Mononuclear cell (primary cell): ENCODE measurements around the gene TECTA. TPM values are rescaled to one million over a fixed set of nuclear protein-coding genes. Genes with fewer than 3 reads are reported as not detected.
"Not testable (repeated sequence)": the region's sequence is repeated elsewhere in the genome, so short reads cannot be mapped to it uniquely, and the experiment has no call there.

Source experiments
- H3K27me3 ChIP-seq: 2 replicates; pipeline ENCODE4 v1.6.0; 2011; ENCODE audit warnings: low read length, control low read depth; ENCODE audit not compliant: insufficient read depth
- H3K4me1 ChIP-seq: 2 replicates; pipeline ENCODE4 v1.5.1; 2011; ENCODE audit warnings: mild to moderate bottlenecking, low read length, control low read depth; ENCODE audit not compliant: insufficient read depth
- H3K4me3 ChIP-seq: 2 replicates; pipeline ENCODE4 v1.5.1; 2011; ENCODE audit warnings: mild to moderate bottlenecking, low read length, moderate library complexity
- H3K9me3 ChIP-seq: 2 replicates; pipeline ENCODE4 v1.5.1; 2011; ENCODE audit warnings: low read depth, mild to moderate bottlenecking, control low read depth, low read length
- total RNA-seq: library from RNA; depleted of rRNA; stranded (reverse); fragments of >200 nt; gene quantifications from one replicate; pipeline ENCODE4 v1.2.3, GENCODE V29; 2012

Gene TECTA
- total RNA-seq, 1 donor: 0.10 TPM

DNA sequence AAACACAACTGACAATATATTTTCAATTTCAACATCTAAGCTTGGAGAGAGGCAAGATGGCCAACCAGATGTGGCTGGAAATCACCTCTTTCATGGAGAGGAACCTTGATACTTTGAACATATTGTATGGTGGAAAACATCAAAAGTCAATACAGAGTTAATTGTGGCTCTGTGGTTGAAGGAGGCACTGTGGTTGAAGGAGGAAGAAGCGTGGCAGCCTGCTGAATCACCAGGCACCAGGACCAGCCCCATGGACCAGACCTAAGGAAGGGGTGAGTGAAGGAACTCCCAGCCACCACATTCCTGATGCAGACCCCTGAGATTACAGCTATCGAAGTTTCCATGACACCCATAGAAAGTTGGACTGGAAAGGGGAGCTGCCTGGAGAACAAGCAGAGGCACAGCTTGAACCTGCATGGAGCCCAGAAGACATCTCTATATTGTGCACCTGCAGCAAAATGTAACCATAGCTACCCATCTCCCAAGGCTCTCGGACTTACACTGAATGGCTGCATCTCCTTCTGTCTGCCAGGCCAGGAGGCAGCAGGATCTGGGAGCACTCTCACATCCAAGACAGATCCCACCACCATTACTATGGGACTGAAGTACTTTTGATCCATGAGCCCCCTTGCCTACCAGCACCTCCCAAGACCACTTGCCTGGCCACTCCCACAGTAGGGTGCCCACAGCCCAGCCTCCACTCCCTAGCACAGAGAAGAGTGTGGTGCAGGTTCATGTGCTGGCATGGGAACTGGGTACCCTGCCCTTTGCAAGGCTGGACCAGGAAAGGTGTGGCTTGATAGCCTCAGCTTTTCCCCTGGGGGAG lies 111.7 kb downstream of the TECTA start:
- H3K4me3 ChIP-seq: no peak overlapping the region
- H3K4me1 ChIP-seq: no peaks in the 10 kb centered on the region
- H3K27me3 ChIP-seq: peaks cover 10% of the 10 kb centered on the region
- no peaks in the 10 kb centered on the region for H3K9me3 ChIP-seq

DNA sequence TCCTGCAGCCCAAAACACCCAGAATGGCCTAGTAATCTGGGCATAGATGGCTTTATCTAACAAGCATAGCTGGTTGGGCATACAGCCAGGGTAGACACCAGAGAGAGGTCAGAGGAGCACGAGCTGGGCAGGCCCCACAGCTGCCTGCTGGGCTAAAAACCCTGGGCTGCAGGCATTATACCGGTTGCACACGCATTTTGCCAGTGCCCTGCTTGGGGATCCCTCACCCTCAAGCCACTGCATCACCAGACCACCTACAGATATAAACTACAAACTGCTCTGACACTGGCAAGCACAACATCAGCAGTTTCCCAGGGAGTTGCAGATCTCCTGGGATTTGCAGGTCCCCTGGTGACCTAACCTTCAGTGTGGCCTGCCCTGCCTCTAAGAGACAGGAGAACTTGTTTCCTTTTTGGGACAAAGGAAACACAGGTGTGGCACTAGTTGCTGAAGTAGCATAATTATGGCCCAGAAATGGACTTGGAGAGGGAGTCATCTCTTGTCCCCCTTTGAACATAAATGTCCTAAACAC lies 112.4 kb downstream of the TECTA start:
- no peaks in the 10 kb centered on the region for H3K9me3 ChIP-seq
- peaks cover 10% of the 10 kb centered on the region for H3K27me3 ChIP-seq
- no peaks in the 10 kb centered on the region for H3K4me1 ChIP-seq
- H3K4me3 ChIP-seq: no peak overlapping the region

DNA sequence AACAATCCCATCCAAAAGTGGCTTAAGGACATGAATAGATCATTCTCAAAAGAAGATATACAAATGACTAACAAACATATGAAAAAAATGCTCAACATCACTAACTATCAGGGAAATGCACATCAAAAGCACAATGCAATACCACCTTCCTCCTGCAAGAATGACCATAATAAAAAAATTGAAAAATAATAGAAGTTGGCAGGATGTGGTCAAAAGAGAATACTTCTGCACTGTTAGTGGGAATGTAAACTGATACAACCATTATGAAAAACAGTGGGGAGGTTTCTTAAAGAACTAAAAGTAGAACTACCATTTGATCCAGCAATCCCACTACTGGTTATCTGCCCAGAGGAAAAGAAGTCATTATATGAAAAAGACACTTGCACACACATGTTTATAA lies 113.8 kb downstream of the TECTA start:
- Histone ChIP-seq H3K4me3 (no peak overlapping the region), H3K9me3 (no peaks in the 10 kb centered on the region), H3K27me3 (peaks cover 9% of the 10 kb centered on the region)

DNA sequence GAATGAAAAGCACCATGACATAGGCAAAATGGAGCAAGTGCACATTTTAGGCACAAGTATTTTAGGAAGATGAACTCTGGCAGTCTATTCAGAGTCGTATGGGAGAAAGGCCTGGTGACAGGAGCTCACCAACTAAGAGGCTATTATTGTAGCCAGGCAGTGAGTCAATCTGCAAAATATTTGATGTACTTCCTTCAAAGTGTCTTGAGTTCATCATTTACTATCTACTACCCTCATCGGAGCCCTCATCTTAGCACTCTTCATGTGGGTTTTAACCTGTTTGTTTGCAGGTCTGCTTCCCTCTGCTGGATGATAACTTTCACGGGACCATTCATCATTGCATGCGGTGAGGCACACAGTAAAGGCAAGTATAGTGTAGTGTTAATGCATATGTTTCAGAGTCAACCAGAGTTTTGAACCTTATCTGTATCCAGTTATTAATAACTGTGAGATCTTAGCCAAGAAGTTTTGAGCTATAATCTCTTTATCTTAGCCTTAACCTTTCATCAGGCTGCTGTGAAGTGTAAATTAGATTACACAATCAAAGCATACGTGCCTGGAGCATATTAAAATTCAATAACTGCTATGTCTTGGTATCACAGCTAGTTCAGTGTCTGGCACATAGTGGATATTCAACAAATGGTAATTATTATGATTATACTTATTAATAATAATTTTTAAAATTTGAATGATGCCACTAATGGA lies 120.6 kb downstream of the TECTA start:
- no peak overlapping the region for H3K4me3 ChIP-seq
- H3K4me1 ChIP-seq: no peaks in the 10 kb centered on the region
- H3K9me3 ChIP-seq: no peaks in the 10 kb centered on the region
- peaks cover 3% of the 10 kb centered on the region for H3K27me3 ChIP-seq

More for the DNA sequence above, 113.8 kb downstream of the TECTA start:
- H3K4me1 ChIP-seq: no peaks in the 10 kb centered on the region

DNA sequence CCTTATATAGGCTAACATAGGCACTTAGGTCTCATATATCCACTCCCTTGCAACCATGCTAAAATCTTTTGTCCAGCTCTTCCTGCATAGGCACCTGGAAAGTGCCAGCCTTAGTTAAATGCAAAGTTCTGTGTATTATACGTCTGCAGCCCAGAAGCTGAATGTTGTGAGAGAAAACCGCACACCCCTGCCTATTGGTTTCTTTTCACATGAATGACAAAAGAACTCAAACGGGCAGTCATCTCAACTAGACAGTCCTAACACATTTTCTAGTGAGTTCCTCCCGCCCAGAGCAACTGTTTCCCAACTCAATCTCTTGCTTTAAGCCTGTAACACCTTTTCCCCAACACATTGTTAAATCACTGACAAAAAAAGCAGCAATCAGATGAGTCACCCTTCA lies 122.1 kb downstream of the TECTA start:
- peaks cover 3% of the 10 kb centered on the region for H3K27me3 ChIP-seq
- H3K9me3 ChIP-seq: no peaks in the 10 kb centered on the region
- no peaks in the 10 kb centered on the region for H3K4me1 ChIP-seq
- no peak overlapping the region for H3K4me3 ChIP-seq

DNA sequence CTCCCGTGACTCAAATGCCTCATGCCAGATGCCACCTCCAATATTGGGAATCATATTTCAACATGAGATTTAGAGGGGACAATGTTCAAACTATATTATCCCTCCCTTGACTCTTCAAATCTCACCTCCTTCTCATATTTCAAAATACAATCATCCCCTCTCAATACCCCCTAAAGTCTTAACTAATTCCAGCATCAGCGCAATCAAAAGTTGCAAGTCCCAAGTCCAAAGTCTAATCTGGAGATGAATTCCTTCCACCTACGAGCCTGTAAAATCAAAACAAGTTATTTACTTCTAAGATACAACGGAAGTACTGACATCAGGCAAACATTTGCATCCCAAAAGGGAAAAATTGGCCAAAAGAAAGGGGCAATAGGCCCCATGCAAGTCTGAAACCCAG lies 124.3 kb downstream of the TECTA start:
- peaks cover 1% of the 10 kb centered on the region for H3K27me3 ChIP-seq
- no peaks in the 10 kb centered on the region for H3K9me3 ChIP-seq
- H3K4me1 ChIP-seq: no peaks in the 10 kb centered on the region
- H3K4me3 ChIP-seq: no peak overlapping the region

DNA sequence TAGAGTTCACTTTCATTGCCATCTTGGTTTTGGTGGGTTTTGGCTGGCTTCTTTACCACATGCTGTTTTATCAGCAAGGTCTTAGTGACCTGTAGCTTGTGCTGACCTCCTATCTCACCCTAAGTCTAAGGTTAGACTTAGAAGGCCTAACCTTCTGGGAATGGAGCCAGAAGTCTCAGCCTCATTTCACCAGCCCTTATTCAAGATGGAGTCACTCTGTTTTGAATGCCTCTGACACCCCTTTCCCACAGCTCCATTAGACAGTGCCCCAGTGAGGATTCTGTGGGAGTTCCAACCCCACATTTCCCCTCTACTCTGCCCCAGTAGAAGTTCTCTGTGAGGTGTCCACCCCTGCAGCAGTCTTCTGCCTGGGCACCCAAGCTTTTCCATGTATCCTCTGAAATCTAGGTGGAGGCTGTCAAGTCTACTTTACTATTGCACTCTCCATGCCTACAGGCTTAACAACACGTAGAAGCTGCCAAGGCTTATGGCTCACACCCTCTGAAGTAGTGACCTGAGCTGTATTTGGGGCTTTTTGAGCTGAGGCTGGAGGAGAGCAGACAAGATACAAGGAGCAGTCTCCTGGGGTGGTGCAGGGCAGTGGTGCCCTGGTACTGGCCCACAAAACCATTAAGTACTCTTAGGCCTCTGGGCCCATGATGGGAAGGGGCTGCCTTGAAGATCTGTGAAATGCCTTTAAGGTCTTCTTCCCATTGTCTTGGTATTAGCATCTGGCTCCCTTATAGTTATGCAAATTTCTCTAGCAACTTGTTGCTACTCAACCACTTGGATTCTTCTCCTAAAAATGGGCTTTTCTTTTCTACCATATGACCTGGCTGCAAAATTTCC lies 125.6 kb downstream of the TECTA start:
- Histone ChIP-seq H3K27me3 (peaks cover 8% of the 10 kb centered on the region), H3K9me3 (no peaks in the 10 kb centered on the region), H3K4me1 (no peaks in the 10 kb centered on the region), H3K4me3 (no peak overlapping the region)

DNA sequence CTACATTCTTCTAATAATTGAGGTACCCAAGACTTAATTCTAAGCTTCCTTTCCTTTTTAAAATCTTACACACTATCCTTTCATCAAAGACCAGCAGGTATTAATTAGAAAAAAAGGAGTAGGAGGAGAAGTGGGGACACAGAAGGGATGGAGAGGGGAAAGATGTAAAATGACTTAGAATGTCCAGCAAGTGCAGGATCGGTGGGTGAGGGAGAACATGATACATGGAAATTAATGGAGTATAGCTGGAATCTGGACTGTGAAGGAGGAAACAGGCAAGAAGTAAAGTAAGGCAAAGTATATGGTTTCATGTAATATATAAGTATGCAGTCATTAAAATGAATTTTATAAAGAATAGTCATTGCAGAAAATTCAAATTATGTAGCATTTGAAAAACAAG lies 127.8 kb downstream of the TECTA start:
- H3K9me3 ChIP-seq: no peaks in the 10 kb centered on the region
- H3K4me3 ChIP-seq: no peak overlapping the region
- H3K27me3 ChIP-seq: peaks cover 13% of the 10 kb centered on the region
- no peaks in the 10 kb centered on the region for H3K4me1 ChIP-seq

DNA sequence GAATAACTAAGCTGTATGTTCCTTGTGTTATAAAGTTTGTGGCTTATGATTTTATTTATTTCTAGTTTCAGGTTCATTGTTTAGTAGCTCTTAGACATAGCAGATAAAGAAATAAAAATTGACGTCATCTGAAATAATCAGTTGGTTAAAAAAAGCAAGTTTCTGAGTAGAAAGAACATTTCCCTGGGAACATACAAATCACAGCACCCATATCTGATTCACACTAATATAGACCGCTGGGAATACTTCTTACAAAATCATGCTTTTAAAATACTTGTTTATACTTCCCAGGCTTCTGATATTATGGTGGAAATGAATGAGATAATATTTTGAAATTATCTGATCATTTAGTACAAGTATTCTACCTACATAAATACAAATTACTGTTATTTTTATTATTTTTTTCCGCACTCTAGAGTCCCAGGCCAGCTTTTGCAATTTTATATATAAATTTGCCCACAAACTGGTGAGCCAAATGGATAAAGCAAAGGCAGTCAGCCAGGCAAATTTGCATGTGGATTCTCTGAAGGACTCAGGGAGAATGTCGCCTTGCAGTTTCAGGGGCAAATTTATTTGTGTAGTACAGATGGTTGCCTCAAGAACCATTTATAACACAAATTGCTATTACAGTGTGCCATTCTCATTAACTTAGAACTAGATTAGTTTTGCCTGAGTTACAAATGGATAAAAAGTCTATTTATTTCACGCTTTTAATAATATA lies 128.6 kb downstream of the TECTA start:
- peaks cover 15% of the 10 kb centered on the region for H3K27me3 ChIP-seq
- no peak overlapping the region for H3K4me3 ChIP-seq
- no peaks in the 10 kb centered on the region for H3K9me3 ChIP-seq
- H3K4me1 ChIP-seq: no peaks in the 10 kb centered on the region

DNA sequence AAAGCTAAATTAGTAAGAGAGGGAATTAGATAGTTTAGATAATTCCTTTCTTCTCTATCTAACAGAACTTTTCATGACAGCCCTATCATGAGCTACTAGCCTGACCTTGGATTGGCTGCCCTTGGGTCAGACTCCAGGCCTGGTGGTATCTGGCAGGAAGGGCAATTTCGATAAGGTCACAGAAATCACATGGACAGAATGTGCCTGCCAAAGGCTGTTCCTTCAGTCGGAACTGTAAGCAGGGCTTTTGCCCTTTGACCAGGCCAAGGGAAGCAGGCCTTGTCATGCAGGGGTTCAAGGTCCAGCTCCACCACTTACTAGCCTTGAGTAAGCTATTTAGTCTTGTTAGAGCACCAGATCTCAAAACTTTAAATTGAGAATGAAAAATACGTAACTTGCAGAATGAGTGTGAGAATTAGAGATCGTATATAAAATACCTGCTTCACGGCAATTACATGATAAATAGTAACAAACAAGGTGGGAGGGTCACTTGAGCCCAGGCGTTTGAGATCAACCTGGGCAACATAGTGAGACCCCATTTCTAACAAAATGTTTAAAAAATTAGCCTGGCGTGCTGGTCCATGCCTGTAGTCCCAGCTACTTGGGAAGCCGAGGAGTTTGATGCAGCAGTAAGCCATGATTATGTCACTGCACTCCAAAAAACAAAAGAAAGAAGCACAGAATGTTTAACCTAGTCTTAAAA lies 130.7 kb downstream of the TECTA start:
- Histone ChIP-seq H3K4me1 (no peaks in the 10 kb centered on the region), H3K4me3 (no peak overlapping the region), H3K9me3 (no peaks in the 10 kb centered on the region), H3K27me3 (peaks cover 19% of the 10 kb centered on the region)

DNA sequence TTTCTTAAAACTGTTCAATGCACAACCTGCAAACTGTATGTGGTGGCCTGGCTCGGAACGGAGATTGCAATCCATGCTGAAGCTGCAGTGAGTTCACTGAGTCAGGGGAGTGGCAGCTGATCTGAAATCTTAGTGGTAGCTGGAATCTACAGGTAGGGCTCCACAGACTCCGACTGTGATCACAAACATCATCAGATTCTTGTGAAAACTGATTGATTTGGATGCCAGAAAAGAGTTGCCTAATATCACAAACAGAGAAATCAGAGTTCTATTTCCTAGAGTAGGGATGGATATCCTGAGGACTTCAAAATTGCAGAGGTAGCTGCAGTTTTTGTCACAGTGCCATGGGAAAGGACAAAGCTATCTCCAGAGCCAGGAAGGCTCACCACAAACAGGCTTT lies 134.0 kb downstream of the TECTA start:
- Histone ChIP-seq H3K9me3 (no peaks in the 10 kb centered on the region), H3K4me1 (no peaks in the 10 kb centered on the region), H3K27me3 (peaks cover 19% of the 10 kb centered on the region), H3K4me3 (no peak overlapping the region)

DNA sequence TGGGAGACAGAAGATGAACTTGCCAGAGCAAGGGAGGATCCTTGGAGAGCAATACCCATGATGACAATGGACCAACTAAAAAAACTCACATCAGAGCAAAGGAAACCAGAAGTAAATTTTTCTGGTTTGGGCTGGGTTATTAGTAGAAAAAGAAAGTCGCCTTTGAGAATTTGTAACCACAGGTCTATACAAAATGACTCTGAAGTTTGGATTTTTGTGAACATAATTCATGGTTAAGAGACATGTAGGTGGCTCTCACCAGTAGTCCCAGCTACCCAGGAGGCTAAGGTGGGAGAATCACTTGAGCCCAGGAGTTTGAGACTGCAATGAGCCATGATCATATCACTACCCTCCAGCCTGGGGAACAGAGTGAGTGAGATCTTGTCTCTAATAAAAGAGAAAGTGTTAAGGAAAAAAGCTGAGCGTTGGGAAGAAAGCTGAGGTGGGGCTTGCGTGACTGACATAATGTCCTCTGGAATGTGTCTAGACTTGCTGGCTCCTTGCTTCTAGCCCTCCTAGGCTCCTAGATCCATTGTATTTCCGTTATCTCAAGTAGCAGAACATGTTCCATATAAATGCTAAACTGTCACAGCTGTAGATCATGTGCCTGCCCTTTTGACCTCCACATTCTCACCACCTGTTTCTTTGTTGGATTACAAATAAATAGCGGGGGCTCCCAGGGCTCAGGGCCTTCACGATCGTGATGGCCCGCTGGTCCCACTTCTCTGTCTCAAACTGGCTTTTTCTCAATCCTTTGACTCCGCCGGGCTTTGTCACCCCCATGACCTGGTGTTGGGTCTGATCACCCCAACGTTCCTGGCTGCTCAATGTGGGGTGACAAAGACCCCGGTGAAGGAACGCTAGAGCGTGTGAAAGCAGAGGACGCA lies 135.3 kb downstream of the TECTA start:
- Histone ChIP-seq H3K4me1 (no peaks in the 10 kb centered on the region), H3K27me3 (peaks cover 13% of the 10 kb centered on the region), H3K9me3 (no peaks in the 10 kb centered on the region), H3K4me3 (no peak overlapping the region)

DNA sequence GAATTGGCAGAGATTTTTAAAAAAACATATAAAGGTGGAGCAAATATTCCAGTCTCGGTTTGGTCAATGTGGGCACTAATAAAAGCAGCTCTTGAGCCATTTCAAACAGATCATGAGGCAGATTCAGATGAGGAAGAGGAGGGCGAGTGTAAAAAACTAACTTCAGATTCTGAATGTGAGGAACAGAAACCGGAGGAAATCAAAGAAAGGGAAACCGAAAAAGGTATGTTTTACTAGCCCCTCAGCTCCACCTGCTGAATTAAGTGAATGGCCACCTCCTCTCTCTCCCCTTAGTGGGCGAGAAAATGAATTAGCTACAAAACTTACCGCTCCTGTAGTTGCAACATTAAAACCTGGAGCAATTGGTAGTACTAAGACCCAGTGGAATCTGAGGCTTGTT lies 136.2 kb downstream of the TECTA start:
- H3K27me3 ChIP-seq, H3K4me1 ChIP-seq, H3K9me3 ChIP-seq, H3K4me3 ChIP-seq: not testable (repeated sequence)
